OCI-LY1 (cell line): ENCODE data around the gene STRADB.

ENCODE experiments used
- EZH2 ChIP-seq: fragments of 200-600 bp; sonication (generic), shearing (Covaris generic); IDR thresholded peaks from 2 replicates; pipeline ENCODE4 v1.8.0; 2017; ENCODE audit warnings: borderline replicate concordance, mixed run types, mild to moderate bottlenecking, antibody characterized with exemption, low read length, moderate library complexity, mixed read lengths
- TF ChIP-seq, protein P1 (sequence below): fragments of 200-600 bp; sonication (generic), shearing (Covaris generic); IDR thresholded peaks from 2 replicates; pipeline ENCODE4 v1.5.1; 2017; ENCODE audit warnings: mild to moderate bottlenecking, antibody characterized with exemption, low read length, moderate library complexity, mixed read lengths

DNA sequence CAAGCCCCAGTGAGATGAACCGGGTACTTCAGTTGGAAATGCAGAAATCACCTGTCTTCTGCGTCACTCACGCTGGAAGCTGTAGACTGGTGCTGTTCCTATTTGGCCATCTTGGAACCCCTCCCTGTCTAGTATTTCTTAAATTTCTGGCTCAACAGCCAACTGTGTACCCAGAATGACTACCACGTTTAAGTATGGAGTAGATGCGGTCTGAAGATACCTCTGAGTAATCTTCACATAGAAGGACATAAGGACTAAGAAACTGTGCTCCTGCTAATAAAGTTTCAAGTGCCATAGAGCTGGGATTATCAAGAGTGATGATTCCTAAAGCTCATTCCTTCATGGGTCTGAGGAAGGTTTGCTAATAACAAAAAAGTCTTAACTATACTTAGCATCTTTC is 20.7 kb upstream of the STRADB start:
- TF ChIP-seq, protein P1, sequence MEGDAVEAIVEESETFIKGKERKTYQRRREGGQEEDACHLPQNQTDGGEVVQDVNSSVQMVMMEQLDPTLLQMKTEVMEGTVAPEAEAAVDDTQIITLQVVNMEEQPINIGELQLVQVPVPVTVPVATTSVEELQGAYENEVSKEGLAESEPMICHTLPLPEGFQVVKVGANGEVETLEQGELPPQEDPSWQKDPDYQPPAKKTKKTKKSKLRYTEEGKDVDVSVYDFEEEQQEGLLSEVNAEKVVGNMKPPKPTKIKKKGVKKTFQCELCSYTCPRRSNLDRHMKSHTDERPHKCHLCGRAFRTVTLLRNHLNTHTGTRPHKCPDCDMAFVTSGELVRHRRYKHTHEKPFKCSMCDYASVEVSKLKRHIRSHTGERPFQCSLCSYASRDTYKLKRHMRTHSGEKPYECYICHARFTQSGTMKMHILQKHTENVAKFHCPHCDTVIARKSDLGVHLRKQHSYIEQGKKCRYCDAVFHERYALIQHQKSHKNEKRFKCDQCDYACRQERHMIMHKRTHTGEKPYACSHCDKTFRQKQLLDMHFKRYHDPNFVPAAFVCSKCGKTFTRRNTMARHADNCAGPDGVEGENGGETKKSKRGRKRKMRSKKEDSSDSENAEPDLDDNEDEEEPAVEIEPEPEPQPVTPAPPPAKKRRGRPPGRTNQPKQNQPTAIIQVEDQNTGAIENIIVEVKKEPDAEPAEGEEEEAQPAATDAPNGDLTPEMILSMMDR = no peak
- TF ChIP-seq EZH2 = no peak
